Neural cell (in vitro differentiated cells): ENCODE data around the gene CSNK2B. TPM values are rescaled to one million over a fixed set of nuclear protein-coding genes. Genes with fewer than 3 reads are reported as not detected.

Experiments
- H2AFZ ChIP-seq: fragments of 200-600, 300-800 bp; sonication (generic), shearing (Covaris generic); 2 replicates; pipeline ENCODE4 v1.6.0; 2014; ENCODE audit warnings: low read depth, mild to moderate bottlenecking, antibody characterized with exemption, low read length, moderate library complexity
- H3F3A ChIP-seq: fragments of 200-600 bp; shearing (Covaris generic); 2 replicates; pipeline ENCODE4 v1.6.1; 2016; ENCODE audit warnings: mild to moderate bottlenecking, moderate library complexity, mixed read lengths, antibody characterized with exemption, low read length; ENCODE audit not compliant: insufficient read depth, poor library complexity, severe bottlenecking
- H3K27ac ChIP-seq: fragments of 200-600, 300-800 bp; sonication (generic), shearing (Covaris generic); 2 replicates; pipeline ENCODE4 v1.5.1; 2014; ENCODE audit warnings: mild to moderate bottlenecking, low read length, moderate library complexity
- H3K27me3 ChIP-seq: fragments of 300-800, 200-600 bp; sonication (generic), shearing (Covaris generic); 2 replicates; pipeline ENCODE4 v1.6.0; 2014; ENCODE audit warnings: mild to moderate bottlenecking, low read depth, low read length, moderate library complexity; ENCODE audit not compliant: insufficient read depth
- H3K36me3 ChIP-seq: fragments of 300-800, 200-600 bp; sonication (generic), shearing (Covaris generic); 2 replicates; pipeline ENCODE4 v1.5.1; 2014; ENCODE audit warnings: mild to moderate bottlenecking, antibody characterized with exemption, low read length, moderate library complexity; ENCODE audit not compliant: insufficient read depth
- H3K4me2 ChIP-seq: fragments of 300-800, 200-600 bp; sonication (generic), shearing (Covaris generic); 2 replicates; pipeline ENCODE4 v1.6.0; 2014; ENCODE audit warnings: mild to moderate bottlenecking, low read length
- H3K4me3 ChIP-seq: fragments of 300-800, 200-600 bp; sonication (generic), shearing (Covaris generic); 2 replicates; pipeline ENCODE4 v1.5.1; 2014; ENCODE audit warnings: mild to moderate bottlenecking, low read length, moderate library complexity
- H3K79me2 ChIP-seq: fragments of 200-600 bp; shearing (Covaris generic); replicated peaks from 2 replicates; pipeline ENCODE4 v1.6.0; 2014; ENCODE audit warnings: mild to moderate bottlenecking, low read length, moderate library complexity; ENCODE audit not compliant: insufficient read depth
- H3K9ac ChIP-seq: fragments of 300-800, 200-600 bp; sonication (generic), shearing (Covaris generic); 2 replicates; pipeline ENCODE4 v1.6.1; 2016; ENCODE audit warnings: mild to moderate bottlenecking, low read length, mixed read lengths
- H3K9me2 ChIP-seq: fragments of 200-600 bp; shearing (Covaris generic); 2 replicates; pipeline ENCODE4 v1.6.1; 2016; ENCODE audit warnings: mild to moderate bottlenecking, low read length, mixed read lengths; ENCODE audit not compliant: insufficient read depth
- H3K9me3 ChIP-seq: fragments of 200-600, 300-800 bp; sonication (generic), shearing (Covaris generic); 2 replicates; pipeline ENCODE4 v1.6.1; 2016; ENCODE audit warnings: mild to moderate bottlenecking, mixed run types, low read length, moderate library complexity, mixed read lengths
- H4K20me1 ChIP-seq: fragments of 200-600 bp; shearing (Covaris generic); 2 replicates; pipeline ENCODE4 v1.6.1; 2016; ENCODE audit warnings: mild to moderate bottlenecking, mixed run types; ENCODE audit not compliant: insufficient read depth
- EP300 ChIP-seq: fragments of 450-650 bp; conservative IDR thresholded peaks from 2 replicates; pipeline ENCODE4 v1.6.1; 2014; ENCODE audit warnings: antibody characterized with exemption, mild to moderate bottlenecking, moderate library complexity; ENCODE audit not compliant: poor library complexity, severe bottlenecking
- EZH2 ChIP-seq: fragments of 200-600, 300-800 bp; shearing (Covaris generic), sonication (generic); IDR thresholded peaks from 2 replicates; pipeline ENCODE4 v1.6.1; 2014; ENCODE audit warnings: antibody characterized with exemption, low read length, borderline replicate concordance, mild to moderate bottlenecking; ENCODE audit not compliant: insufficient read depth, poor library complexity, severe bottlenecking
- MXI1 ChIP-seq: fragments of 450-650 bp; conservative IDR thresholded peaks from 2 replicates; pipeline ENCODE4 v1.6.1; 2014; ENCODE audit warnings: antibody characterized with exemption, mild to moderate bottlenecking; ENCODE audit not compliant: poor library complexity, severe bottlenecking
- POLR2AphosphoS5 ChIP-seq: IDR thresholded peaks from 2 replicates; pipeline ENCODE4 v1.6.1; 2012
- RAD21 ChIP-seq: fragments of 450-650 bp; conservative IDR thresholded peaks from 2 replicates; pipeline ENCODE4 v1.6.1; 2014; ENCODE audit warnings: antibody characterized with exemption, mild to moderate bottlenecking, moderate library complexity
- SMC3 ChIP-seq: fragments of 450-650 bp; conservative IDR thresholded peaks from 2 replicates; pipeline ENCODE4 v1.6.1; 2014; ENCODE audit warnings: antibody characterized with exemption, mild to moderate bottlenecking, moderate library complexity; ENCODE audit not compliant: poor library complexity
- TAF1 ChIP-seq: IDR thresholded peaks from 2 replicates; pipeline ENCODE4 v1.6.1; 2012; ENCODE audit warnings: low read depth
- polyA plus RNA-seq: library from polyadenylated mRNA; depleted of rRNA; stranded (reverse); fragments of >200 nt; gene quantifications from 2 replicates; pipeline ENCODE4 v1.2.3, GENCODE V29; 2014
- TF ChIP-seq, protein P1 (sequence below): fragments of 450-650 bp; IDR thresholded peaks from 2 replicates; pipeline ENCODE4 v1.5.1; 2014; ENCODE audit warnings: antibody characterized with exemption, mild to moderate bottlenecking, moderate library complexity; ENCODE audit not compliant: poor library complexity, severe bottlenecking
- TF ChIP-seq, protein P2 (sequence below): IDR thresholded peaks from 2 replicates; pipeline ENCODE4 v1.6.1; 2012; ENCODE audit warnings: borderline replicate concordance

The CSNK2B gene
- polyA plus RNA-seq, 1 donor from 2014 or later = 135 TPM

DNA sequence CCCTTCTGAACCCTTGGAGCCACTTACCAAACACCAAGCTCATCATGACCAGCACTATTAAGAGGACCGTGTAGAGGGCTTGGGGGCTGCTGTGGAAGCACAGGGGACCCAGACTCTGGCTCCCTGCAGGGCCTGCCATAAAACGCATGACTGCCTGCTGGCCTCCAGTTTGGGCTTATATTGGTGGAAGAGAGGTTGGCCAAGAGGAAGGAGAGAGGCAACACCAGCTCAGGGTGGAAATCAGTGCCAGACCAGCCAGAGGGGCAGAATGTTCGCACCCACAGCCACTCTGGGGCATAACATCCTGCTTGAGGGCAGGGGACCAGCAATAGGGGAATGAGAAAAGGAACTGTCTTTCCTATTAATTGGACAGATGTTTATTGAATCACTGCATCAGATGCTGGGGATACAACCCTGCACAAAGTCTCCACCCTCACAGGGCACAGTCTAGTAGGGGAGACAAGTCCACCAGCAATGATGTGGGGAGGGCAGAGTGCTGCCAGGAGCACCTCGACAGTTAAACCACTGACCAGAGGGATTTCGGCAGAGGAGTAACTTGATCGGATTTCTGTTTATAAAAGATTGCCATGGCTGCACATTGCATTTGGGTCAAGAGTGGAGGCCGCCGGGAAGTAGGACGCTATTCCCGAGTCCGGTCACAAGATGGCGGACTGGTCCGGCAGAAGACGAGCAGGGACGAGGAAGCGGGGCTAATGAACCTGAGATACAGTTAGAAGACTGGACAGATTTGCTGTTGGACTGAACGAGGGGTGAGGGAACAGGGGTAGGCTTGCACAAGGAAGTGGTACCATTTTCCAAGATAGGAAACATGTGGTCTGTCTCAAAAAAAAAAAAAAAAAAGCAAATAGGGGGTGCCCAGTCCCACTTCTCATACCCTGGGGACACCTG lies 14.6 kb downstream of the CSNK2B start, which contains the start of gene LY6G5C:
LY6G5C (minus strand) TSS at position 842 of the 909 bp plus-strand sequence; CDS start at position 148, 694 bp downstream.
- Histone ChIP-seq H3K9ac (peak within 1 kb of the TSS; percentile 34), H3K27ac (no peak within 1 kb of the TSS), H3K79me2 (no peaks in the 10 kb centered on the region), H3F3A (no peaks in the 10 kb centered on the region), H3K9me2 (no peaks in the 10 kb centered on the region), H4K20me1 (no peaks in the 10 kb centered on the region), H3K4me3 (peak within 1 kb of the TSS; percentile 46), H3K4me2 (no peak within 1 kb of the TSS), H2AFZ (no peak within 1 kb of the TSS), H3K27me3 (no peaks in the 10 kb centered on the region), H3K9me3 (no peaks in the 10 kb centered on the region), H3K36me3 (peaks cover 4% of the 10 kb centered on the region)
- no peak for TF ChIP-seq MXI1
- TF ChIP-seq, protein P1, sequence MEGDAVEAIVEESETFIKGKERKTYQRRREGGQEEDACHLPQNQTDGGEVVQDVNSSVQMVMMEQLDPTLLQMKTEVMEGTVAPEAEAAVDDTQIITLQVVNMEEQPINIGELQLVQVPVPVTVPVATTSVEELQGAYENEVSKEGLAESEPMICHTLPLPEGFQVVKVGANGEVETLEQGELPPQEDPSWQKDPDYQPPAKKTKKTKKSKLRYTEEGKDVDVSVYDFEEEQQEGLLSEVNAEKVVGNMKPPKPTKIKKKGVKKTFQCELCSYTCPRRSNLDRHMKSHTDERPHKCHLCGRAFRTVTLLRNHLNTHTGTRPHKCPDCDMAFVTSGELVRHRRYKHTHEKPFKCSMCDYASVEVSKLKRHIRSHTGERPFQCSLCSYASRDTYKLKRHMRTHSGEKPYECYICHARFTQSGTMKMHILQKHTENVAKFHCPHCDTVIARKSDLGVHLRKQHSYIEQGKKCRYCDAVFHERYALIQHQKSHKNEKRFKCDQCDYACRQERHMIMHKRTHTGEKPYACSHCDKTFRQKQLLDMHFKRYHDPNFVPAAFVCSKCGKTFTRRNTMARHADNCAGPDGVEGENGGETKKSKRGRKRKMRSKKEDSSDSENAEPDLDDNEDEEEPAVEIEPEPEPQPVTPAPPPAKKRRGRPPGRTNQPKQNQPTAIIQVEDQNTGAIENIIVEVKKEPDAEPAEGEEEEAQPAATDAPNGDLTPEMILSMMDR = peak; percentile 80
- no peak for TF ChIP-seq EP300
- peak; percentile 1 for TF ChIP-seq POLR2AphosphoS5
- TF ChIP-seq RAD21 = peak; percentile 87
- TF ChIP-seq SMC3 = peak; percentile 82

DNA sequence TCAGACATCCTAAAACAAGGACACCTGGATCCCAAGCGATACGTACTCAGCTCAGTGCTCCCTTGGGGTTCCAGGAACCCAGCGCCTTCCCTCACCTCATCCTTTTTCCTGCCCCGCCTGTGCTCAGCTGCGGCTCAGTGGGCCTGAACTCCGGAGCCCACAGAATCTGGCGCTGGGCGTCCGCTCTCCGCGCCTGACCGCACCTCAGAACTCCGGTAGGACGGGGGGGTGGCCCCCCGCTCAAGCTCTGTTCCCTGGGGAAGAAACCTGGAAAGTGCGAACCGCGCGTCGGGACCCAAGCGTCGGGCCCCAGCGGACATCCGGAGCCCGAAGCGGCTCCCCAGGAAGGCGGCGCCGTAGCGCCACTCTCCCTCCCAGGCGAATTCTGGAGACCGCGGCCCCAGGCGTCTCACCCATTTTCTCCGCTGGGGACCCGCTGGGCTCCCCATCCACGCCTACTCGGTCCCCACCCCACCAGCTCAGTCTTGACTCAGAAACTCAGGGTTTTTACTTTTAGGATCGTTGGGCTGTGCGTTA lies 15.3 kb downstream of the CSNK2B start:
- no peaks in the 10 kb centered on the region for H4K20me1 ChIP-seq
- no peak overlapping the region for H3K27ac ChIP-seq
- TF ChIP-seq SMC3 (no peak), POLR2AphosphoS5 (no peak), RAD21 (no peak), MXI1 (no peak), EZH2 (no peak), TAF1 (no peak), EP300 (no peak)
- TF ChIP-seq, protein P1 = no peak
- TF ChIP-seq, protein P2, sequence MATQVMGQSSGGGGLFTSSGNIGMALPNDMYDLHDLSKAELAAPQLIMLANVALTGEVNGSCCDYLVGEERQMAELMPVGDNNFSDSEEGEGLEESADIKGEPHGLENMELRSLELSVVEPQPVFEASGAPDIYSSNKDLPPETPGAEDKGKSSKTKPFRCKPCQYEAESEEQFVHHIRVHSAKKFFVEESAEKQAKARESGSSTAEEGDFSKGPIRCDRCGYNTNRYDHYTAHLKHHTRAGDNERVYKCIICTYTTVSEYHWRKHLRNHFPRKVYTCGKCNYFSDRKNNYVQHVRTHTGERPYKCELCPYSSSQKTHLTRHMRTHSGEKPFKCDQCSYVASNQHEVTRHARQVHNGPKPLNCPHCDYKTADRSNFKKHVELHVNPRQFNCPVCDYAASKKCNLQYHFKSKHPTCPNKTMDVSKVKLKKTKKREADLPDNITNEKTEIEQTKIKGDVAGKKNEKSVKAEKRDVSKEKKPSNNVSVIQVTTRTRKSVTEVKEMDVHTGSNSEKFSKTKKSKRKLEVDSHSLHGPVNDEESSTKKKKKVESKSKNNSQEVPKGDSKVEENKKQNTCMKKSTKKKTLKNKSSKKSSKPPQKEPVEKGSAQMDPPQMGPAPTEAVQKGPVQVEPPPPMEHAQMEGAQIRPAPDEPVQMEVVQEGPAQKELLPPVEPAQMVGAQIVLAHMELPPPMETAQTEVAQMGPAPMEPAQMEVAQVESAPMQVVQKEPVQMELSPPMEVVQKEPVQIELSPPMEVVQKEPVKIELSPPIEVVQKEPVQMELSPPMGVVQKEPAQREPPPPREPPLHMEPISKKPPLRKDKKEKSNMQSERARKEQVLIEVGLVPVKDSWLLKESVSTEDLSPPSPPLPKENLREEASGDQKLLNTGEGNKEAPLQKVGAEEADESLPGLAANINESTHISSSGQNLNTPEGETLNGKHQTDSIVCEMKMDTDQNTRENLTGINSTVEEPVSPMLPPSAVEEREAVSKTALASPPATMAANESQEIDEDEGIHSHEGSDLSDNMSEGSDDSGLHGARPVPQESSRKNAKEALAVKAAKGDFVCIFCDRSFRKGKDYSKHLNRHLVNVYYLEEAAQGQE = no peak
- H3K4me2 ChIP-seq = no peak overlapping the region
- no peaks in the 10 kb centered on the region for H3K79me2 ChIP-seq
- no peaks in the 10 kb centered on the region for H3F3A ChIP-seq
- H2AFZ ChIP-seq = no peak overlapping the region
- no peaks in the 10 kb centered on the region for H3K9me2 ChIP-seq
- H3K4me3 ChIP-seq = peak overlapping the region; percentile 46
- H3K9ac ChIP-seq = peak overlapping the region; percentile 34
- H3K36me3 ChIP-seq = peaks cover 4% of the 10 kb centered on the region
- H3K27me3 ChIP-seq = no peaks in the 10 kb centered on the region
- H3K9me3 ChIP-seq = no peaks in the 10 kb centered on the region
